Activated naive CD8-positive, alpha-beta T cell treated with anti-CD3 and anti-CD28 coated beads, Interleukin-2, amount 50 U/mL, for 24 hours (primary cell): ENCODE results near the gene KPNA3.
A peak's percentile ranks its signal among the peaks of the same experiment; 100 is the strongest.
"Not testable (repeated sequence)": the region's sequence is repeated elsewhere in the genome, so short reads cannot be mapped to it uniquely, and the experiment has no call there.

Experiments used
- ATAC-seq: fragments of 150-1000 bp; cut with Tn5 transposase; one replicate; pipeline ENCODE4 v1.10.0; 2021
- DNase-seq: peaks from one replicate; pipeline ENCODE4 v3.0.0; 2021
- H3K27ac Mint-ChIP-seq: one replicate; pipeline ENCODE4 v1.8.0; 2021; ENCODE audit warnings: mild to moderate bottlenecking, mixed read lengths
- H3K27me3 Mint-ChIP-seq: one replicate; pipeline ENCODE4 v1.8.0; 2021; ENCODE audit warnings: mixed read lengths
- H3K36me3 Mint-ChIP-seq: one replicate; pipeline ENCODE4 v1.8.0; 2021; ENCODE audit warnings: low read depth, mixed read lengths
- H3K4me1 Mint-ChIP-seq: one replicate; pipeline ENCODE4 v1.8.0; 2021; ENCODE audit warnings: mixed read lengths
- H3K4me3 Mint-ChIP-seq: one replicate; pipeline ENCODE4 v1.8.0; 2021; ENCODE audit warnings: mild to moderate bottlenecking, moderate library complexity, mixed read lengths
- H3K9me3 Mint-ChIP-seq: one replicate; pipeline ENCODE4 v1.8.0; 2021; ENCODE audit warnings: mixed read lengths

KPNA3 gene

GRCh38 chr13:49820591-49821215 is 28.2 kb upstream of the KPNA3 start:
- Mint-ChIP-seq H3K36me3 (no peaks in the 10 kb centered on the region), H3K27ac (no peak overlapping the region), H3K4me1 (no peaks in the 10 kb centered on the region), H3K4me3 (no peak overlapping the region), H3K9me3 (no peaks in the 10 kb centered on the region), H3K27me3 (peaks cover 8% of the 10 kb centered on the region)
- ATAC-seq (no peak), DNase-seq (no peak)

GRCh38 chr13:49816047-49816446 is 23.6 kb upstream of the KPNA3 start:
- not testable (repeated sequence) for H3K27ac Mint-ChIP-seq, H3K4me1 Mint-ChIP-seq, ATAC-seq, H3K4me3 Mint-ChIP-seq, H3K9me3 Mint-ChIP-seq, DNase-seq, H3K27me3 Mint-ChIP-seq, H3K36me3 Mint-ChIP-seq

DNA sequence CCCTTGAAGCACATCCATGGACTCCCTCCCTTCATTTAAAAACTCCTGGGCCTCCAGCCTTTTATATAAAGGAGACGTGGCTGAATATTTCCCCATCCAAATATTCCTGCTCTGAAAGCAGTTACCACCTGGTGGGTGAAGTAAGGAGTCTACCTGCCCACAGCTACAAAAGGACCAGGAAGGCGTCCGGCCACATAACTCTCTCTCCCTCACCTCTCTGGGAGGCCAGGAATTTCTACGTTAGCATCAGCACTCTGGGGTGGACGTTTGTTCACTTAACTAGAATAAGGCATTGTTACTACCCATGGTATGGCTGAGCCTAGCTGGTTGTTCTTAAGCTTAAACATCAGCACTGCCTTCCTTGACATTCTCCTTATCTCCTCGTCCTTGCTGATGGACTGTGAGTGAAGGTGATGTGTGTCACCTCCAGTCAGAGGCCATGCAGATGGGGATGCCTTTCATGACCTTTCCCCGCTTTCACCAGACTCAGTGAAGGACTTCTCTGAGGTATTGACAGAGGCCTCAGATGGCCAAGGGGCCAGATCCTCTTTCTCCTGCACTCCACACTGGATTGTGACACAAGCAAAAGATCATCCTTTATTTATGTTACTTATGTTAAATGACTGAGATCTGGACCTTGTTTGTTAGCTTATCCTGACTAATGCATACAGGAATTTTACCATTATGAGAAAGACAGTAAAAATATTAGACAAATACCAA is 22.2 kb upstream of the KPNA3 start:
- H3K4me3 Mint-ChIP-seq = no peak overlapping the region
- H3K27ac Mint-ChIP-seq = no peak overlapping the region
- H3K36me3 Mint-ChIP-seq = no peaks in the 10 kb centered on the region
- no peak for ATAC-seq
- H3K27me3 Mint-ChIP-seq = peaks cover 6% of the 10 kb centered on the region
- no peak for DNase-seq
- no peaks in the 10 kb centered on the region for H3K4me1 Mint-ChIP-seq
- H3K9me3 Mint-ChIP-seq = no peaks in the 10 kb centered on the region

DNA sequence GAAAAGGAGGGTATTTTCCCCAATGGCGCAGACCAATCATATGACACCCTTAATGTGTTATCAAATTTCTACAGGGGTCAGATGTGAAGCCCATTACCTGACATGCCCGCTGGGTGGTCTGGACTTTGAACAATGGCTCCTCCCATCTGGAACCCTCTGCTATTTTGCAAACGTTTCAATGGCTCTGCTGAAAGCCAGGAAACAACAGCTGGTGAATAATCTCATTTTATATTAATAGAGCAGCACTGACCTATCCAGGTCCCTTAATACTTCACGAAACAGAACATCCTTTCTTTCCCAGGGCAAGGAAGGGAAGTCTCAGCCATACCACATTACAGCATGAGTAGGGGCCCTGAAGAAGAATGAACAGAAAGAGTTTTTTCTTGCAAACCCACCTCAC is 20.3 kb upstream of the KPNA3 start:
- Mint-ChIP-seq H3K27me3 (peaks cover 7% of the 10 kb centered on the region), H3K27ac (no peak overlapping the region), H3K4me3 (no peak overlapping the region), H3K9me3 (no peaks in the 10 kb centered on the region), H3K36me3 (no peaks in the 10 kb centered on the region), H3K4me1 (no peaks in the 10 kb centered on the region)
- ATAC-seq = no peak
- DNase-seq = no peak

GRCh38 chr13:49811527-49811908 is 19.0 kb upstream of the KPNA3 start:
- no peak overlapping the region for H3K4me3 Mint-ChIP-seq
- no peak overlapping the region for H3K27ac Mint-ChIP-seq
- H3K9me3 Mint-ChIP-seq = no peaks in the 10 kb centered on the region
- no peaks in the 10 kb centered on the region for H3K36me3 Mint-ChIP-seq
- no peaks in the 10 kb centered on the region for H3K4me1 Mint-ChIP-seq
- ATAC-seq (no peak), DNase-seq (no peak)
- peaks cover 7% of the 10 kb centered on the region for H3K27me3 Mint-ChIP-seq

DNA sequence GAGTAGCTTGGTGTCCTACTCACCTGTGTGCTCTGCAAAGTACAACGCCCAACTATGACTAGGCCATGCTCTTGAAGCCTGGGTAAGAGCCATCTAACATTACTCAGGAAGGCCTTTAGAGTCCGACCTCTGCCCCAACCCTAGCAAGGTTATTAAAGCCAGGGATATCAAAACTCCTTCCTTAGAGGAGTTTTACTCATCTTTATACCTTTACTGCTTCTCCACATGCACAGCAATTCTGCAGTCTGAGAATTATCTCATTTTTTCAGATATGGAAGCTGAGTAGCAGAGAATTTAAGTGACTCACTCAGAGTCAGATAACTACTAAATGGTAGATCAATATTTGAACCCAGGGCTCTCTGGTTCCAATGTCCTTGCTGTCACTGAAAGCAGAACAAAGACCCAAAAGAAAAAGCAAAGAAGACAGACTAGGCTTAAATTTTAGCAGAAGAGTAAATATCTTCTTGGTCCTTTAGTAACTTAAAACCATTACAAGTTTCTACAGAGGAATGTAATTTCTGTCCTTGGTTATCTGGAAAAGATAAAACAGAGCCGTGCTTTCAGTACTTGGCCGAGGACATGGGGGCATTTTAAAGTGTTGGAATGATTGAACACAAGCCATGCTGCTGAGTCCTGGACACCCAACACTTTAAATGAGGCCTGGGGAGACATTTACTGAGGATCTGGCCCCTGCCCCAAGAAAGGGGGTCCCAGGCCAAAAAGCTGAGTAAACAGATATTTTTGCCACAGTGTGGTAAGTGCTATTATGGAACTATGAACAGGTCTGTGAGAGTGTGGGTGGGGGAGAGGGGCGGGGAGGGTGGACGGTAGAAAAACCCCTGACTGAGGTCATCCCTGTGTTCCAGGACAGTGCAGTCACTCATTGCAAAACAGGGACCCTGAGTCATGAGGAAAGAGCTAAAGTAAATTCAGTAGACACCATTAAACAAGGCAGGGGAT is 18.4 kb upstream of the KPNA3 start:
- no peaks in the 10 kb centered on the region for H3K4me1 Mint-ChIP-seq
- DNase-seq (no peak), ATAC-seq (no peak)
- peaks cover 10% of the 10 kb centered on the region for H3K27me3 Mint-ChIP-seq
- no peak overlapping the region for H3K4me3 Mint-ChIP-seq
- no peaks in the 10 kb centered on the region for H3K9me3 Mint-ChIP-seq
- H3K36me3 Mint-ChIP-seq = no peaks in the 10 kb centered on the region
- H3K27ac Mint-ChIP-seq = no peak overlapping the region

DNA sequence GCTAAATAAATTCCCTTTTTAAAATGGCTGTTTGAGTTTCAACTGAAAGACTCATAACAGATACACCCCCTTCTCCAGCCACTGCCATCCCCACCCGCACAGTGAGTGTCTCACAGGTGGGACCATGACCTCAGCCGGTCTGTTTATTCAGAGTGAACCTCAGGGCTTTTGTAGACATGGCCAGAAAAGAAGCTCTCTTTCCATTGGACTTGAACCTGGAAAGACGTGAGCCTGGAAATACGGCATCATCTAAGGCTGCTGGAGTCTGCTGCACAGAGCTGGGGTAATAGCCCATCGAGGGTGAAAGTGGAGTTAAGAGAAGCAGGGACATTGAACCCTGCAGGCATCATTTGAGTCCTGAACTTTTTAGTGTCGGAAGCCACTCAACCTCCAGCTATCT is 15.2 kb upstream of the KPNA3 start:
- no peaks in the 10 kb centered on the region for H3K36me3 Mint-ChIP-seq
- DNase-seq (no peak), ATAC-seq (no peak)
- H3K4me3 Mint-ChIP-seq = no peak overlapping the region
- H3K4me1 Mint-ChIP-seq = no peaks in the 10 kb centered on the region
- no peak overlapping the region for H3K27ac Mint-ChIP-seq
- H3K27me3 Mint-ChIP-seq = peaks cover 11% of the 10 kb centered on the region
- no peaks in the 10 kb centered on the region for H3K9me3 Mint-ChIP-seq

DNA sequence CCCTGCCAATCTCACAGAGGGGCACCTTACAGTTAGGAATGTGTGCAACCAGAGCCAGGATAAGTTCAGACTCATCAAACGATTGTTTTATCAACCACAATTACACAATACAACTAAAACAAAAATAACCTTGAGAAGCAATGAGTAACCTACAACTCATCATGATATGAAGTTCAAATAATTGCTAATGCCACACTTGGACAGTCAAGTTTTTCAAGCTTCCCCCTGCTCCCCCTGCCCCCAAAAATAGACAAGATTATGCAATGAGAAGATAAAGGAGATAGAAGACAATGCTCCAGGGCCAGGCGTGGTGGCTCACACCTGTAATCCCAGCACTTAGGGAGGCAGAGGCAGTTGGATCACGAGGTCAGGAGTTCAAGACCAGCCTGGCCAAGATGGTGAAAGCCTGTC is 13.6 kb upstream of the KPNA3 start:
- ATAC-seq (no peak), DNase-seq (no peak)
- H3K4me3 Mint-ChIP-seq = no peak overlapping the region
- no peaks in the 10 kb centered on the region for H3K4me1 Mint-ChIP-seq
- no peaks in the 10 kb centered on the region for H3K9me3 Mint-ChIP-seq
- H3K27me3 Mint-ChIP-seq = peaks cover 11% of the 10 kb centered on the region
- H3K36me3 Mint-ChIP-seq = no peaks in the 10 kb centered on the region
- H3K27ac Mint-ChIP-seq = no peak overlapping the region

- not testable (repeated sequence) for DNase-seq, H3K9me3 Mint-ChIP-seq, H3K27ac Mint-ChIP-seq, H3K4me1 Mint-ChIP-seq, H3K36me3 Mint-ChIP-seq, H3K4me3 Mint-ChIP-seq, ATAC-seq, H3K27me3 Mint-ChIP-seq
Measured at GRCh38 chr13:49803047-49803446, 10.6 kb upstream of the KPNA3 start.

GRCh38 chr13:49802426-49802825 is 9.9 kb upstream of the KPNA3 start:
- H3K4me3 Mint-ChIP-seq = no peak overlapping the region
- H3K27ac Mint-ChIP-seq = no peak overlapping the region
- ATAC-seq = no peak
- no peaks in the 10 kb centered on the region for H3K4me1 Mint-ChIP-seq
- H3K27me3 Mint-ChIP-seq = peaks cover 7% of the 10 kb centered on the region
- H3K9me3 Mint-ChIP-seq = no peaks in the 10 kb centered on the region
- H3K36me3 Mint-ChIP-seq = no peaks in the 10 kb centered on the region
- DNase-seq = no peak

- H3K27me3 Mint-ChIP-seq = no peaks in the 10 kb centered on the region
- peak; percentile 62 for DNase-seq
- peaks cover 24% of the 10 kb centered on the region for H3K36me3 Mint-ChIP-seq
- peak; percentile 12 for ATAC-seq
- peak overlapping the region; percentile 92 for H3K4me3 Mint-ChIP-seq
- H3K27ac Mint-ChIP-seq = peak overlapping the region; percentile 92
- no peaks in the 10 kb centered on the region for H3K9me3 Mint-ChIP-seq
- H3K4me1 Mint-ChIP-seq = peaks cover 38% of the 10 kb centered on the region
Measured at GRCh38 chr13:49791711-49792549, 552 bp downstream of the KPNA3 start.

- ATAC-seq (no peak), DNase-seq (peak; percentile 7)
- H3K9me3 Mint-ChIP-seq = no peaks in the 10 kb centered on the region
- peaks cover 44% of the 10 kb centered on the region for H3K4me1 Mint-ChIP-seq
- H3K4me3 Mint-ChIP-seq = peak overlapping the region; percentile 92
- peaks cover 28% of the 10 kb centered on the region for H3K36me3 Mint-ChIP-seq
- H3K27ac Mint-ChIP-seq = peak overlapping the region; percentile 92
- no peaks in the 10 kb centered on the region for H3K27me3 Mint-ChIP-seq
Measured at GRCh38 chr13:49791315-49791710, 1.2 kb downstream of the KPNA3 start.

DNA sequence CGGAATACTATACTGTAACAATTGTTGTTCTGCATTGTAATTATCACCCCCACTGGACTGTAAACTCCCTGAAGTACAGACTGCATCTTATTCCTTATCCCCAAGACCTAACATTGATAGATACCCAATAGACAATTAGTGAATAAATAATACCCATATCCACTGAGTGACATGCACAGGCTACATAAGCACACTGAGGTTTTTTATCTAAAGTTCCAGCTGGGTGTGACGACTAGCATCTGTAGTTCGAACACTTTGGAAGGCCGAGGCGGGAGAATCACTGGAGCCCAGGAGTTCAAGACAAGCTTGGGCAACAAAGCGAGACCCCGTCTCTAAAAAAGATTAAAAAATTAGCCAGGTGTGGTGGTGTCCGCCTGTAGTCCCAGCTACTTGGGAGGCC is 2.5 kb downstream of the KPNA3 start:
- no peaks in the 10 kb centered on the region for H3K9me3 Mint-ChIP-seq
- peaks cover 28% of the 10 kb centered on the region for H3K36me3 Mint-ChIP-seq
- H3K4me1 Mint-ChIP-seq = peaks cover 45% of the 10 kb centered on the region
- no peak overlapping the region for H3K27ac Mint-ChIP-seq
- ATAC-seq (no peak), DNase-seq (no peak)
- H3K4me3 Mint-ChIP-seq = peak overlapping the region; percentile 28
- H3K27me3 Mint-ChIP-seq = no peaks in the 10 kb centered on the region

DNA sequence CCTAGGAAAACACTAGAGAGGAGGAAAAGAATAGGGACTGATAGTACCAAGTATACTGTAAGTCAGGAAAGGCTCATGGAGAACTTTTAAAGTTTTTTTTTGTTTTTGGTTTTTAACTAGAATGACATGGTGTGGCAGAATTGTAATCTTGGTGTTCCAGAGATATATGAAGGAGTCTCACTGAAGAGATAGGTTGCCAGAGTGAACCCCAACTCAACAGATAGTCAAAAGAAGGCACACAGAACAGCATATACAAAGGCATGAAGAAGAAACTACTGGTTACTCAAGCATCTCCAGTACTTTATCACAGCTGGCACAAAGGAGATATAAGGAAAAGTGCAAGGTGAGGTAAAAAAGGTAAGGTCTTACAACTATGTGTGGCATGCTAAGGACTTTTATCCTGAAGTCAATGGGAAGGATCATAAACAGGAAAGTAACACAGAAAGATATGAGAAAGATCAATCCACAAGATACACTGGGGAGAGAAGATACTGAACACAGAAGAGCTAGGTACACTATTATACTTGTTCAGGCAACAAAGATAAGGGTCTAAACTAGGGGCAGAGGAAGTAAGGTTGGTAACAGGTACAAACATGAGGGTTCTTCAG is 6.0 kb downstream of the KPNA3 start:
- peaks cover 54% of the 10 kb centered on the region for H3K4me1 Mint-ChIP-seq
- no peak overlapping the region for H3K4me3 Mint-ChIP-seq
- no peaks in the 10 kb centered on the region for H3K9me3 Mint-ChIP-seq
- H3K27ac Mint-ChIP-seq = no peak overlapping the region
- ATAC-seq (no peak), DNase-seq (no peak)
- peaks cover 28% of the 10 kb centered on the region for H3K36me3 Mint-ChIP-seq
- H3K27me3 Mint-ChIP-seq = no peaks in the 10 kb centered on the region
